Hepatocyte (in vitro differentiated cells): ENCODE measurements around the gene MAN1C1.

Experiments used
- CTCF ChIP-seq: fragments of 200-600 bp; sonication (generic); IDR thresholded peaks from 2 replicates; pipeline ENCODE4 v1.5.1; 2016; ENCODE audit warnings: antibody characterized with exemption, mild to moderate bottlenecking; ENCODE audit not compliant: poor library complexity
- EZH2 ChIP-seq: fragments of 200-600 bp; sonication (generic); IDR thresholded peaks from 2 replicates; pipeline ENCODE4 v1.6.1; 2016; ENCODE audit warnings: antibody characterized with exemption, mild to moderate bottlenecking, borderline replicate concordance
- EZH2phosphoT487 ChIP-seq: fragments of 200-600 bp; sonication (generic); IDR thresholded peaks from one replicate; pipeline ENCODE4 v1.6.1; 2018; ENCODE audit warnings: antibody characterized with exemption, mild to moderate bottlenecking, low read depth, moderate library complexity; ENCODE audit not compliant: unreplicated experiment, severe bottlenecking

- TF ChIP-seq CTCF: no peak
- TF ChIP-seq EZH2: no peak
- no peak for TF ChIP-seq EZH2phosphoT487
These were observed 150.8 kb downstream of the MAN1C1 start for GRCh38 chr1:25767437-25767770.
